GM23248 (cell line): ENCODE measurements around the gene NXPH4. TPM values are rescaled to one million over a fixed set of nuclear protein-coding genes. Genes with fewer than 3 reads are reported as not detected.

Experiments
- DNase-seq: peaks from one replicate; pipeline ENCODE4 v3.0.0-alpha.2; 2015
- H2AFZ ChIP-seq: fragments of 200-600 bp; sonication (generic); 2 replicates; pipeline ENCODE4 v1.6.1; 2016; ENCODE audit warnings: antibody characterized with exemption
- H3F3A ChIP-seq: fragments of 200-600 bp; sonication (generic); 2 replicates; pipeline ENCODE4 v1.6.1; 2016; ENCODE audit warnings: mild to moderate bottlenecking, antibody characterized with exemption, mixed run types; ENCODE audit not compliant: insufficient read depth
- H3K27ac ChIP-seq: fragments of 200-600 bp; sonication (generic); 2 replicates; pipeline ENCODE4 v1.5.1; 2016; ENCODE audit warnings: mild to moderate bottlenecking
- H3K27me3 ChIP-seq: fragments of 200-600 bp; sonication (generic); replicated peaks from 2 replicates; pipeline ENCODE4 v1.6.1; 2016; ENCODE audit warnings: mild to moderate bottlenecking; ENCODE audit not compliant: insufficient read depth
- H3K36me3 ChIP-seq: fragments of 200-600 bp; sonication (generic); 2 replicates; pipeline ENCODE4 v1.6.1; 2016; ENCODE audit warnings: low read depth, mild to moderate bottlenecking
- H3K4me1 ChIP-seq: fragments of 200-600 bp; sonication (generic); 2 replicates; pipeline ENCODE4 v1.6.1; 2016; ENCODE audit warnings: mild to moderate bottlenecking; ENCODE audit not compliant: insufficient read depth
- H3K4me2 ChIP-seq: fragments of 200-600 bp; sonication (generic); one replicate; pipeline ENCODE4 v1.6.1; 2016; ENCODE audit warnings: mild to moderate bottlenecking; ENCODE audit not compliant: unreplicated experiment
- H3K4me3 ChIP-seq: fragments of 200-600 bp; sonication (generic); 2 replicates; pipeline ENCODE4 v1.5.1; 2016; ENCODE audit warnings: mild to moderate bottlenecking
- H3K79me2 ChIP-seq: fragments of 200-600 bp; sonication (generic); 2 replicates; pipeline ENCODE4 v1.6.1; 2016; ENCODE audit warnings: mild to moderate bottlenecking; ENCODE audit not compliant: insufficient read depth
- H3K9ac ChIP-seq: fragments of 200-600 bp; sonication (generic); 2 replicates; pipeline ENCODE4 v1.6.1; 2016; ENCODE audit warnings: mild to moderate bottlenecking
- H3K9me2 ChIP-seq: fragments of 200-600 bp; sonication (generic); 2 replicates; pipeline ENCODE4 v1.6.1; 2016; ENCODE audit warnings: mixed run types, mild to moderate bottlenecking, moderate library complexity; ENCODE audit not compliant: insufficient read depth
- H3K9me3 ChIP-seq: fragments of 200-600 bp; sonication (generic); one replicate; pipeline ENCODE4 v1.6.1; 2017; ENCODE audit warnings: low read depth
- H4K20me1 ChIP-seq: fragments of 200-600 bp; sonication (generic); 2 replicates; pipeline ENCODE4 v1.6.0; 2016; ENCODE audit not compliant: insufficient read depth
- EZH2 ChIP-seq: fragments of 200-600 bp; sonication (generic); IDR thresholded peaks from 2 replicates; pipeline ENCODE4 v1.6.1; 2018; ENCODE audit warnings: antibody characterized with exemption, mild to moderate bottlenecking; ENCODE audit not compliant: insufficient read depth, poor library complexity, severe bottlenecking
- EZH2phosphoT487 ChIP-seq: fragments of 200-600 bp; sonication (generic); IDR thresholded peaks from 2 replicates; pipeline ENCODE4 v1.6.1; 2018; ENCODE audit warnings: antibody characterized with exemption, moderate library complexity, mild to moderate bottlenecking, low read depth; ENCODE audit not compliant: insufficient read depth
- WGBS, 2 experiments: methylation state at CpG; one replicate each; pipeline ENCODE4 v1.1.6; 2015 to 2017; ENCODE audit warnings: low lambda C conversion rate in 2 of 2, low coverage in 1 of 2; ENCODE audit errors: missing lambda C conversion rate in 2 of 2; 5-methylcytosine and 5-hydroxymethylcytosine counted together
- in situ Hi-C: fragments of 300-500 bp; cut with MboI; formaldehyde crosslinking; loops from 2 replicates; pipeline ENCODE4 v1.15.0; 2020
- polyA plus RNA-seq: library from polyadenylated mRNA; unstranded; fragments of >200 nt; fragmentation: Nextera tagmentation; extraction: Ambion mirVana; gene quantifications from 2 replicates; pipeline ENCODE4 v1.2.1, GENCODE V29; 2016
- total RNA-seq: library from RNA; depleted of rRNA; stranded (reverse); fragments of >200 nt; shearing (Covaris generic); gene quantifications from 2 replicates; pipeline ENCODE4 v1.2.3, GENCODE V29; 2014

NXPH4 gene
- total and polyA plus RNA-seq, 2 experiments from 2014 or later = 5.4 to 5.7 TPM

DNA sequence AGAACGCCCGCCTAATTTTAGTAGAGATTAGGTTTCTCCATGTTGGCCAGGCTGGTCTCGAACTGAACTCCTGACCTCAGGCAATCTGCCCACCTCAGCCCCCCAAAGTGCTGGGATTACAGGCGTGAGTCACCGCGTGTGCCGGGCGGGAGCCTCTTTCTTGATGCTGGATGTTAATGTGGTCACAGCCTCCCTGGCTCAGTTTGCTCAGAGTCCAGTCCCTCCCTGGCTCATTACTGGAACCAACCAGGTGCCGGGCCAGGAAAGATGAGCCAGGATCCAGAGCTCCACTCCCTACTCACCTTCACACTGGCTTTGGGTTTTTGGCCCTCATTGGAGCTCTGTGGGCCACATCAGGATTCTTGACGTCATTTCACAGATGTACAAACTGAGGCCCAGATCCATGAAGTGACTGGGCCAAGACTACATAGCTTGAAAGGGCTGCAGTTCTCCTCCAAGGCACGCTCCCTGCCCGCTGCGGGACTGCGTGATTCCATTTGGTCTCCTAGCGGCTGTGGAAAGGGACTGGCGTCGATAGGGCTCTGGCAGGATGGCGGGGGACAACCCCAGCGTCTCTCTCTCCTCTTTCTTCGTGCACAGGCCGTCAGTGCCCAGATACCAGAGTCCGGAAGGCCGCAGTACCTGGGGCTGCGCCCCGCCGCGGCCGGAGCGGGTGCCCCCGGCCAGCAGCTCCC, 7.8 kb downstream of the NXPH4 start:
- Histone ChIP-seq H3K4me2 (no peak overlapping the region), H3K9ac (no peak overlapping the region), H3K27me3 (peaks cover 17% of the 10 kb centered on the region), H3K79me2 (peaks cover 6% of the 10 kb centered on the region; the same call in 1 of the 2 replicates), H3K4me1 (peaks cover 9% of the 10 kb centered on the region), H3F3A (peaks cover 7% of the 10 kb centered on the region; the same call in 1 of the 2 replicates), H3K9me3 (no peaks in the 10 kb centered on the region), H3K36me3 (no peaks in the 10 kb centered on the region), H3K9me2 (no peaks in the 10 kb centered on the region), H2AFZ (no peak overlapping the region), H4K20me1 (no peaks in the 10 kb centered on the region), H3K27ac (no peak overlapping the region), H3K4me3 (no peak overlapping the region)
- in situ Hi-C loops = no loop called here
- 69 to 82% methylated on average over 24 to 28 of the region's 30 CpGs for WGBS, 2 experiments
- TF ChIP-seq EZH2 = no peak
- TF ChIP-seq EZH2phosphoT487 = no peak
- no peak for DNase-seq

- H3F3A ChIP-seq = peaks cover 7% of the 10 kb centered on the region
- in situ Hi-C loops = no loop called here
- H3K36me3 ChIP-seq = no peaks in the 10 kb centered on the region
- TF ChIP-seq EZH2phosphoT487 (no peak), EZH2 (no peak)
- no peak overlapping the region for H3K27ac ChIP-seq
- peaks cover 17% of the 10 kb centered on the region for H3K27me3 ChIP-seq
- peak; percentile 65 for DNase-seq
- no peak overlapping the region for H3K4me3 ChIP-seq
- no peaks in the 10 kb centered on the region for H4K20me1 ChIP-seq
- no peaks in the 10 kb centered on the region for H3K9me2 ChIP-seq
- no peak overlapping the region for H3K9ac ChIP-seq
- peaks cover 11% of the 10 kb centered on the region for H3K79me2 ChIP-seq
- 22 to 24% methylated on average over 43 to 49 of the region's 61 CpGs for WGBS, 2 experiments
- no peaks in the 10 kb centered on the region for H3K9me3 ChIP-seq
- no peak overlapping the region for H2AFZ ChIP-seq
- peaks cover 9% of the 10 kb centered on the region for H3K4me1 ChIP-seq
- no peak overlapping the region for H3K4me2 ChIP-seq
Observed at GRCh38 chr12:57224973-57225679, 8.5 kb downstream of the NXPH4 start.

- WGBS, 2 experiments = 71% methylated on average over 18 of the region's 18 CpGs
- TF ChIP-seq EZH2 = no peak
- no peak for TF ChIP-seq EZH2phosphoT487
- Histone ChIP-seq H3K79me2 (peaks cover 17% of the 10 kb centered on the region), H3K4me2 (no peak overlapping the region), H3K36me3 (no peaks in the 10 kb centered on the region), H3K9me3 (no peaks in the 10 kb centered on the region), H3K27me3 (peaks cover 14% of the 10 kb centered on the region), H3F3A (peaks cover 7% of the 10 kb centered on the region), H2AFZ (no peak overlapping the region), H3K9me2 (no peaks in the 10 kb centered on the region), H3K4me3 (no peak overlapping the region), H3K9ac (no peak overlapping the region), H3K4me1 (peaks cover 9% of the 10 kb centered on the region), H4K20me1 (no peaks in the 10 kb centered on the region), H3K27ac (no peak overlapping the region)
- in situ Hi-C loops = no loop called here
- no peak for DNase-seq
Observed at GRCh38 chr12:57225680-57226210, 9.2 kb downstream of the NXPH4 start.

DNA sequence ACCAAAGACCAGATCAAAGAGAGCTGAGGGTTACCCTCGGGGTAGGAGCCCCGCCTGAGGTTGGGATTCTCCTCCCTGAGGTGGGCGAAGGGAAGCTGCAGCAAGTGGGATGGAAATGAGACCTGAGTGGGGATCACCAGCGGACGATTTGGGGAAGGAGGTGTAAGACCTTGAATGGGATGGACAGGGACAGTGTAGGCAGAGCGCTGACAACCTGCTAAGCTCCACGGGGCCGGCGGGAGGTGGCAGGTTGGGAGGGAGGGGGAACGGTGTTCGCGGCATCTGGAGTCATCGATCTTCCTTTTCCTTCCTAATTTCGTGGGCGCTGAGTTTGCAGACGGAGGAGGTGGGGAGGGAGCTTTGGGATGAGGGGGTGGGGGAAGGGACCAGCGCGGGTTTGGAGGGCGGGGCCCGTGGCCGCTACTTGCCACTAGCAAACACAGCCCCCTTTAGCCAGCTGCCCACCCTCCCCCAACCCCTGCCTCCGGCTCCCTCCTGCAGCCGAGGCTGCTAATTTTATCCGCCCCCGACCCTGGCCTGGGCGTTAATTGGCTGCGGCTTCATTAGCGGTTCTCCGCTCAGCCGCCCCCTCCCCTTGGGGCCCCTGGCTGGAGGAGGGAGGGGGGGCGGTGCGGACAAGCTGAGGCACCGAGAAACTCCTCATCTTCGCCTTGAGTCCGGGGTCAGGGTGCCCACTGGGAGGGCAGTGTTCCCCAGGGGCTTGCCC, 10.2 kb downstream of the NXPH4 start:
- TF ChIP-seq EZH2 = no peak
- no peak overlapping the region for H3K4me2 ChIP-seq
- no peak for DNase-seq
- H3K9me3 ChIP-seq = no peaks in the 10 kb centered on the region
- H3K27ac ChIP-seq = no peak overlapping the region
- H3K4me3 ChIP-seq = no peak overlapping the region
- 27 to 40% methylated on average over 15 to 35 of the region's 35 CpGs for WGBS, 2 experiments
- no peak overlapping the region for H3K9ac ChIP-seq
- H4K20me1 ChIP-seq = no peaks in the 10 kb centered on the region
- peaks cover 1% of the 10 kb centered on the region; the same call in 1 of the 2 replicates for H3K36me3 ChIP-seq
- peaks cover 27% of the 10 kb centered on the region for H3K79me2 ChIP-seq
- peaks cover 7% of the 10 kb centered on the region for H3F3A ChIP-seq
- peaks cover 17% of the 10 kb centered on the region for H3K4me1 ChIP-seq
- 0 out of 2 replicates have a peak, but pooled peaks cover 4% of the 10 kb centered on the region for H3K27me3 ChIP-seq
- H2AFZ ChIP-seq = no peak overlapping the region
- no peaks in the 10 kb centered on the region for H3K9me2 ChIP-seq
- in situ Hi-C loops = no loop called here
